Measurements from ENCODE around the gene RNF227. TPM values are rescaled to one million over a fixed set of nuclear protein-coding genes. Genes with fewer than 3 reads are reported as not detected.
"Not testable (repeated sequence)": the region's sequence is repeated elsewhere in the genome, so short reads cannot be mapped to it uniquely, and the experiment has no call there.

Gene RNF227
- total RNA-seq, 4 donors from 2014 or later: 0.94 to 8.6 (median 5.7) TPM

DNA sequence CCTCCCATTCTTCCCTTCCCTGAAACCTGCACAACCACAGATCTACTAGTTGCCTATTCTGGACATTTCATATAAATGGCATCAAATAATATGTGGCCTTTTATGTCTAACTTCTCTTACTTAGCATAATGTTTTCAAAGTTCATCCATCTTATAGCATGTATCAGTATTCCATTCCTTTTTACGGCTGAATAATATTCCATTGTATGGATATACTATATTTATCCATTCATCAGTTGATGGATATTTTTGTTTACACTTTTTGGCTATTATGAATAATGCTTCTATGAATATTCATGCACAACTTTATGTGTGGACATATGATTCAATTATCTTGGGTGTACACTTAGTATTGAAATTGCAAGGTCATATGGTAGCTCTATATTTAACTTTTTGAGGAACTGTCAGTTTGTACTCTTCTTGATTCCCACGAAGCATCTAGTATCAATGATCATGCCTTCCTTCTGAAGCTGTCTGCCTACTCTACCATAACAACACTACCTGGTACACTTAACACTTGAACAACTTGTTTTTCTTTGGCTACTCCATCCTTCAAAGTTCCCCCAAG, 40.2 kb downstream of the RNF227 start:
- H3K36me3 ChIP-seq: peaks cover 0 to 43% (median 0%) of the 10 kb centered on the region in 3 donors
- intact Hi-C loops (cut with DNase I): no loop called here
- no peak for DNase-seq
- H3K27ac ChIP-seq: no peak overlapping the region
- H3K9me3 ChIP-seq: no peaks in the 10 kb centered on the region
- TF ChIP-seq, protein P1, sequence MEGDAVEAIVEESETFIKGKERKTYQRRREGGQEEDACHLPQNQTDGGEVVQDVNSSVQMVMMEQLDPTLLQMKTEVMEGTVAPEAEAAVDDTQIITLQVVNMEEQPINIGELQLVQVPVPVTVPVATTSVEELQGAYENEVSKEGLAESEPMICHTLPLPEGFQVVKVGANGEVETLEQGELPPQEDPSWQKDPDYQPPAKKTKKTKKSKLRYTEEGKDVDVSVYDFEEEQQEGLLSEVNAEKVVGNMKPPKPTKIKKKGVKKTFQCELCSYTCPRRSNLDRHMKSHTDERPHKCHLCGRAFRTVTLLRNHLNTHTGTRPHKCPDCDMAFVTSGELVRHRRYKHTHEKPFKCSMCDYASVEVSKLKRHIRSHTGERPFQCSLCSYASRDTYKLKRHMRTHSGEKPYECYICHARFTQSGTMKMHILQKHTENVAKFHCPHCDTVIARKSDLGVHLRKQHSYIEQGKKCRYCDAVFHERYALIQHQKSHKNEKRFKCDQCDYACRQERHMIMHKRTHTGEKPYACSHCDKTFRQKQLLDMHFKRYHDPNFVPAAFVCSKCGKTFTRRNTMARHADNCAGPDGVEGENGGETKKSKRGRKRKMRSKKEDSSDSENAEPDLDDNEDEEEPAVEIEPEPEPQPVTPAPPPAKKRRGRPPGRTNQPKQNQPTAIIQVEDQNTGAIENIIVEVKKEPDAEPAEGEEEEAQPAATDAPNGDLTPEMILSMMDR (IDR thresholded peaks at IDR 0.05): no peak
- TF ChIP-seq POLR2A (IDR thresholded peaks at IDR 0.05): no peak
- WGBS, 2 donors: 81 to 83% methylated on average over 2 of the region's 2 CpGs
- peaks cover 0 to 8% (median 0%) of the 10 kb centered on the region in 3 donors for H3K4me1 ChIP-seq
- no peak overlapping the region for H3K4me3 ChIP-seq
- H3K27me3 ChIP-seq: no peaks in the 10 kb centered on the region

DNA sequence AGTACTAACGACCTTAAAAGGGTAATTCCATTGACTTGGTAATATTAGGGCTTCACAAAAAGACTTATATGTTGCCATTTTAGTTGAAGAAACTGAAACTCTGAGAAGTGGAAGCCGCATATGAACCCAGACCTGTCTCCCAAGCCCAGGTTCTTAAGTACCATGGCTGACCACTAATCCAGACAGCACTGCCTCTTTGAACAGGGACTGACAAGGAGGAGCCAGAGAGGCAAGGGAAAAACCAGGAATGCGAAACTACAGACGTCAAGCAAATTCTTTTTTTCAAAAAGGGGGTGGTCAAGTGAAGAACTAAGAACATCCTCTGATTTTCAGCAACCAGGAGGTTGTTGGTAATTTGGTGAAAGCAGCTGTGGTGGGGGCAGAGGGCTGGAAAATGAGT, 43.0 kb downstream of the RNF227 start:
- H3K27ac ChIP-seq: no peak overlapping the region
- intact Hi-C loops (cut with DNase I): no loop called here
- H3K9me3 ChIP-seq: no peaks in the 10 kb centered on the region
- no peak overlapping the region for H3K4me3 ChIP-seq
- DNase-seq: no peak
- 58 to 60% methylated on average over 4 of the region's 4 CpGs for WGBS, 2 donors
- H3K4me1 ChIP-seq: peaks cover 2 to 11% (median 2%) of the 10 kb centered on the region in 3 donors
- no peaks in the 10 kb centered on the region for H3K27me3 ChIP-seq
- TF ChIP-seq, protein P1 (IDR thresholded peaks at IDR 0.05): no peak
- no peak for TF ChIP-seq POLR2A (IDR thresholded peaks at IDR 0.05)
- H3K36me3 ChIP-seq: peaks cover 0 to 17% (median 0%) of the 10 kb centered on the region in 3 donors

DNA sequence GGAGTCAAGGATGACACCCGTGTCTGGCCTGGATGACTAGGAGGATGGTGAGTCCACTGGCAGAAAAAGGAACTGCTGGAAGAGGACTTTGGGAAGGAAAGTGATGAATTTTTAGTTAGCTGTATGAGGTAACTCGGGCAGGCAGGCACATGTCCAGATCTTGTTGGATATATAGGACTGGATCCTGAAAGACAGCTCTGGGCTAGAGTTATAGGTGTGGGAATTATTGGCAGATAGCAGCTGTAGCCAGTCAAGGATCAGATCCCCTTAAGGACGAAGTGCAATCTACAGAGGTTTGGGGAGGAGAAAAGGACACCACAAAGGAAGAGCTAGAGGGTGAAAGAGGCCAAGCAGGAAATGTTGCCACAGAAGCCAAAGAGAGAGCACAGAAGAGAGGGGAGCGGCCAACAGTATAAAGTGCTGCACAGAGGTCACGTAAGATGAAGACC, 48.2 kb downstream of the RNF227 start:
- Histone ChIP-seq H3K4me3 (no peak overlapping the region), H3K27me3 (no peaks in the 10 kb centered on the region), H3K4me1 (peaks cover 4 to 37% (median 10%) of the 10 kb centered on the region in 3 donors), H3K9me3 (no peaks in the 10 kb centered on the region), H3K36me3 (peaks cover 0 to 2% (median 0%) of the 10 kb centered on the region in 3 donors), H3K27ac (peak overlapping the region; percentile 54 to 63 (median 59))
- no peak for DNase-seq
- TF ChIP-seq, protein P1 (IDR thresholded peaks at IDR 0.05): peak in 2 of 6 experiments; percentile 28 to 41
- no peak for TF ChIP-seq POLR2A (IDR thresholded peaks at IDR 0.05)
- 23 to 37% methylated on average over 5 of the region's 5 CpGs for WGBS, 2 donors
- intact Hi-C loops (cut with DNase I): no loop called here

DNA sequence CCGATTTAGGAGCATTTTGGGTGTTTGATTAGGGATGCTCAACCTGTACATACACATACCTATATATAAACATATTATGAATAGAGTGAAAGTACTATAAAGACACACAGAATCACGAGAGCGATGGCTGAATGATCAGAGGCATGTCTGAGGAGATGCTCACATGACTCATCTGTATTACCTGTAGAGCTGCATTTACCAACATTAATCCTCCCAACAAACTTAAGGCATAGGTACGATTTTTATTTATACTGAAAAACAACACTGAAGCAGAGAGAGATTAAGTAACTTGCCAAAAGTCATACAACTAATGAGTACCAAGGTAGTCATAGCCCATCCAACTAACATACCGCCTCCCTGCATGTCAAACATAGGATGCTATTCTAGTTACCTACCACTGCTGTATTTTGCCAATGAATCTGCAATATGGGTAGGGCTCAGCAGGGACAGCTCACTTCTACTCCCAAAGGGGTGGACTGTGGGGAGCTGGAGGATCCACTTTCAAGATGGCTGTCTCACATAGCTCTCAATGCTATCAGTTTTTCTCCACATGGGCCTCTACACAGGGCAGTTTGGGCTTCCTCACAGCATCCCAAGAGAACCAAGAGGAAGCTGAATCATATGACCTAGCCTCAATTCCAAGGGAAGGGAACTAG, 51.0 kb downstream of the RNF227 start:
- Histone ChIP-seq H3K4me1 (peaks cover 4 to 41% (median 10%) of the 10 kb centered on the region in 3 donors), H3K36me3 (peaks cover 0 to 21% (median 0%) of the 10 kb centered on the region in 3 donors), H3K27ac (peak overlapping the region in 1 of 4 donors; percentile 11), H3K9me3 (no peaks in the 10 kb centered on the region), H3K4me3 (no peak overlapping the region), H3K27me3 (no peaks in the 10 kb centered on the region)
- no peak for TF ChIP-seq POLR2A (IDR thresholded peaks at IDR 0.05)
- TF ChIP-seq, protein P1 (IDR thresholded peaks at IDR 0.05): no peak
- WGBS, 2 donors: 43 to 62% methylated on average over 5 of the region's 5 CpGs
- DNase-seq: no peak
- intact Hi-C loops (cut with DNase I): loop anchor here (5.0 kb wide), 1 partner anchor 127 kb away; no protein-coding TSS in a partner anchor

DNA sequence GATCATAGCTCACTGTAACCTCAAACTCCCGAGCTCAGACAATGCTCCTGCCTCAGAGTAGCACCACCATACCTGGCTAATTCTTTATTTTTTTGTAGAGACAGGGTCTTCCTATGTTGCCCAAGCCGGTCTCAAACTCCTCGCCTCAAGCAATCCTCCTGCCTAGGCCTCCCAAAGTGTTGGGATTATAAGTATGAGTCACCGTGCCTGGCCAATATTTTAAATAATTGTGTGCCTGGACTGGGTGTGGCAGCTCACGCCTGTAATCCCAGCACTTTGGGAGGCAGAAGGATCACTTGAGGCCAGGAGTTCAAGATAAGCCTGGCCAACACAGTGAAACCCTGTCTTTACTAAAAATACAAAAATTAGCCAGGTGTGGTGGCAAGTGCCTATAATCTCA, 51.7 kb downstream of the RNF227 start:
- DNase-seq, H3K4me3 ChIP-seq, H3K27me3 ChIP-seq, H3K9me3 ChIP-seq: not testable (repeated sequence)
- WGBS, 2 donors: 48 to 54% methylated on average over 4 to 5 of the region's 5 CpGs
- Histone ChIP-seq H3K36me3 (peaks cover 0 to 29% (median 0%) of the 10 kb centered on the region in 3 donors), H3K27ac (peak overlapping the region in 1 of 4 donors; percentile 11), H3K4me1 (peaks cover 4 to 42% (median 10%) of the 10 kb centered on the region in 3 donors)
- intact Hi-C loops (cut with DNase I): loop anchor here (5.0 kb wide), 1 partner anchor 128 kb away; no protein-coding TSS in a partner anchor

Small RNA genes within 50 kb of the gene (small RNA-seq; reads per million reads assigned to genes)
- gene SCARNA21: 1.9 to 126 (median 29.8) reads per million in 4 donors

Other genes starting within 250 kb of the RNF227 start
- 10 to 100 TPM; 26.6 to 35.1 (median 33.9) TPM for gene TP53, start 228.8 kb downstream of the RNF227 start, total RNA-seq
- gene WRAP53, start 227.8 kb downstream of the RNF227 start, total RNA-seq: 1 to 10 TPM; 3.5 to 6.0 (median 3.8) TPM
- gene EFNB3, start 211.1 kb downstream of the RNF227 start, total RNA-seq: 1 to 10 TPM in 3 of 4 donors, under 1 TPM in 1; 0.70 to 2.7 (median 1.9) TPM
- gene DNAH2, start 198.5 kb downstream of the RNF227 start, total RNA-seq: under 1 TPM in 3 of 4 donors, not detected in 1; under 0.01 to 0.04 (median 0.03) TPM
- gene KDM6B, start 82.1 kb downstream of the RNF227 start, total RNA-seq: 10 to 100 TPM in 1 of 4 donors, 1 to 10 TPM in 3; 6.7 to 14.6 (median 7.5) TPM
- 1 to 10 TPM in 3 of 4 donors, not detected in 1; 1.5 to 3.8 (median 1.6) TPM for gene TMEM88, start 61.2 kb downstream of the RNF227 start, total RNA-seq
- 10 to 100 TPM; 45.2 to 80.1 (median 74.8) TPM for gene NAA38, start 58.7 kb downstream of the RNF227 start, total RNA-seq
- 1 to 10 TPM; 3.8 to 9.3 (median 7.5) TPM for gene CYB5D1, start 58.3 kb downstream of the RNF227 start, total RNA-seq
- gene CHD3, start 27.5 kb downstream of the RNF227 start, total RNA-seq: 10 to 100 TPM; 57.7 to 93.5 (median 73.0) TPM
- gene KCNAB3, start 13.6 kb upstream of the RNF227 start, total RNA-seq: 1 to 10 TPM in 1 of 4 donors, under 1 TPM in 1, not detected in 2; 0.95 to 1.1 TPM
- 10 to 100 TPM; 31.3 to 71.1 (median 40.3) TPM for gene TRAPPC1, start 15.7 kb upstream of the RNF227 start, total RNA-seq
- gene CNTROB, start 15.9 kb upstream of the RNF227 start, total RNA-seq: 10 to 100 TPM; 12.4 to 21.4 (median 13.5) TPM
- not detected for gene GUCY2D, start 86.3 kb upstream of the RNF227 start, total RNA-seq
- gene ALOX15B, start 122.8 kb upstream of the RNF227 start, total RNA-seq: 100 to 1,000 TPM in 1 of 4 donors, 10 to 100 TPM in 3; 24.0 to 104 (median 50.5) TPM
- 10 to 100 TPM in 2 of 4 donors, 1 to 10 TPM in 1, under 1 TPM in 1; 0.76 to 34.6 (median 10.8) TPM for gene ALOX12B, start 171.4 kb upstream of the RNF227 start, total RNA-seq
- gene ALOXE3, start 202.2 kb upstream of the RNF227 start, total RNA-seq: 1 to 10 TPM in 2 of 4 donors, under 1 TPM in 1, not detected in 1; 0.30 to 8.8 (median 2.2) TPM
- not detected for gene HES7, start 207.8 kb upstream of the RNF227 start, total RNA-seq
- 10 to 100 TPM; 33.6 to 95.0 (median 56.3) TPM for gene PER1, start 236.1 kb upstream of the RNF227 start, total RNA-seq
- 10 to 100 TPM in 3 of 4 donors, 1 to 10 TPM in 1; 6.2 to 20.4 (median 12.0) TPM for gene VAMP2, start 246.7 kb upstream of the RNF227 start, total RNA-seq